Smooth muscle cell of the brain vasculature (primary cell): Measurements from ENCODE around the gene WNT3.
"Not testable (repeated sequence)": the region's sequence is repeated elsewhere in the genome, so short reads cannot be mapped to it uniquely, and the experiment has no call there.

Source experiments
- DNase-seq: peaks from one replicate; pipeline ENCODE4 v3.0.0-alpha.2; 2012; ENCODE audit warnings: low read depth, low spot score

The WNT3 gene

GRCh38 chr17:46818316-46818928 lies at the start of gene WNT3:
TSS of gene WNT3 (minus strand) at chr17:46818692. CDS start at chr17:46818597, 95 bp downstream.
- DNase-seq: no peak

GRCh38 chr17:46866747-46867146 lies 48.3 kb upstream of the WNT3 start:
- DNase-seq: no peak

GRCh38 chr17:46866325-46866724 lies 47.8 kb upstream of the WNT3 start:
- no peak for DNase-seq

- DNase-seq: no peak
Measured at GRCh38 chr17:46865100-46865499, 46.6 kb upstream of the WNT3 start.

GRCh38 chr17:46863383-46864121 lies 45.1 kb upstream of the WNT3 start:
- DNase-seq: no peak

GRCh38 chr17:46862949-46863348 lies 44.5 kb upstream of the WNT3 start:
- no peak for DNase-seq

- no peak for DNase-seq
Measured at GRCh38 chr17:46859996-46860395, 41.5 kb upstream of the WNT3 start.

GRCh38 chr17:46857600-46857999 lies 39.1 kb upstream of the WNT3 start:
- DNase-seq: no peak

GRCh38 chr17:46854948-46855347 lies 36.5 kb upstream of the WNT3 start:
- no peak for DNase-seq

GRCh38 chr17:46854515-46854914 lies 36.0 kb upstream of the WNT3 start:
- DNase-seq: no peak

- no peak for DNase-seq
Measured at GRCh38 chr17:46853896-46854444, 35.5 kb upstream of the WNT3 start.

GRCh38 chr17:46851029-46851741 lies 32.7 kb upstream of the WNT3 start, which contains the start of gene WNT9B:
TSS of gene WNT9B (plus strand) at chr17:46851583. CDS start at chr17:46851639, 56 bp downstream.
- DNase-seq: no peak

- DNase-seq: no peak
Measured at GRCh38 chr17:46850688-46851028, 32.2 kb upstream of the WNT3 start.

- no peak for DNase-seq
Measured at GRCh38 chr17:46848534-46848933, 30.0 kb upstream of the WNT3 start.

GRCh38 chr17:46847204-46848191 lies 29.0 kb upstream of the WNT3 start:
- no peak for DNase-seq

GRCh38 chr17:46842835-46843234 lies 24.3 kb upstream of the WNT3 start:
- DNase-seq: no peak

- no peak for DNase-seq
Measured at GRCh38 chr17:46841561-46842379, 23.3 kb upstream of the WNT3 start.

- DNase-seq: not testable (repeated sequence)
Measured at GRCh38 chr17:46840596-46840995, 22.1 kb upstream of the WNT3 start.

GRCh38 chr17:46839211-46839610 lies 20.7 kb upstream of the WNT3 start:
- DNase-seq: no peak

GRCh38 chr17:46837521-46837920 lies 19.0 kb upstream of the WNT3 start:
- DNase-seq: no peak
